ENCODE data around the gene CD151. TPM values are rescaled to one million over a fixed set of nuclear protein-coding genes. Genes with fewer than 3 reads are reported as not detected.

Gene CD151
- total and polyA plus RNA-seq, 8 donors = 163 to 351 (median 261) TPM

GRCh38 chr11:863023-863909 lies 30.5 kb downstream of the CD151 start:
- no peak for ATAC-seq
- no peak overlapping the region for H3K4me3 ChIP-seq
- H3K4me1 ChIP-seq = peaks cover 0 to 4% (median 0%) of the 10 kb centered on the region in 3 donors
- WGBS, 2 donors = 78 to 86% methylated on average over 24 of the region's 24 CpGs
- intact Hi-C loops (cut with DNase I) = no loop called here
- DNase-seq = no peak
- H3K36me3 ChIP-seq = peaks cover 0 to 5% (median 0%) of the 10 kb centered on the region in 3 donors
- no peak overlapping the region for H3K27ac ChIP-seq
- TF ChIP-seq CTCF (IDR thresholded peaks at IDR 0.05) = no peak
- FAIRE-seq = no peak
- no peaks in the 10 kb centered on the region for H3K27me3 ChIP-seq
- H3K9me3 ChIP-seq = no peaks in the 10 kb centered on the region

DNA sequence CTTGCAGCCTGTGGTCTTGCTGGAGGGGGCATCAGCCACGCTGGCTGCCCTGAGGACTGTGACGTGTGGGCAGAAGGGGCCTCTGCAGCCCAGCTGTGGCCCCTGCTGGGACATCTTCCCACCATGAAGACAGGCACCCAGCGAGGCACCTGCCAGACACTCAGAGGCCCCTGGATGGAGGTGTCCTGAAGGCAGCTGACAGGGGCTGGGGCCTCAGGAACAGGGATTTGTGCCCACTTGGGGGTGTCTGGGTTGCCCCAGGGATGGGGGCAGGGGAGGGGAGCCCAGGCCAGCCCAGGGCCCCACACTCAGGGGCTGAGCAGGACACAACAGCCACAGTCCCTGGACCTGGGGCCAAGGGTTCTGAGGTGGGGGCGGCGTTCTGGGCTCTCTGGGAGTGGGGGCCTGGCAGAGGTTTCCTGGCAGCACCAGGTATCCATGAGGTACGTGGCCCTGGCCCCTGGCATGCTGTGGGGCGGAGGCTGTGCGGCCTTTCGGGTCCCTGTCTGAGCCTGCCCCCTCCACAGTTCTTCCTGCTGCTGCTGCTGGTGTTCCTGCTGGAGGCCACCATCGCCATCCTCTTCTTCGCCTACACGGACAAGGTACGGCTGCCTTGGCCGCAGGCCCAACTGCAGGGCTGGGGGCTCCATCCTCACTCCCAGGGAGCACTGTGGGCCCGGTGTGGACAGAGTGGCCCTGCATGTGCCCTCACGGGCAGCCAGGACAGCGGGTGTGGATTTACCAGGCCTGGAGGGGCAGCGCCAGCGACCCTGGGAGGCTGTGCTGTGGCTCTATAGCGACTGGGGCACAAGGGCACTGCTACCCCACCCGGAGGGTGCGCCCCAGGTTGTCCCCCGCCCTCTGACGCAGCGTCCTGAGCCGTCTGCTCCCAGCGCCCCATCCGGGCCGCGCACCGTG lies 31.4 kb downstream of the CD151 start:
- TF ChIP-seq CTCF (IDR thresholded peaks at IDR 0.05) = no peak
- H3K4me3 ChIP-seq = no peak overlapping the region
- H3K27ac ChIP-seq = no peak overlapping the region
- peaks cover 0 to 5% (median 0%) of the 10 kb centered on the region in 3 donors for H3K36me3 ChIP-seq
- ATAC-seq = no peak
- H3K4me1 ChIP-seq = peaks cover 0 to 4% (median 0%) of the 10 kb centered on the region in 3 donors
- no peaks in the 10 kb centered on the region for H3K9me3 ChIP-seq
- H3K27me3 ChIP-seq = no peaks in the 10 kb centered on the region
- no peak for FAIRE-seq
- WGBS, 2 donors = 92 to 93% methylated on average over 27 to 31 of the region's 31 CpGs
- intact Hi-C loops (cut with DNase I) = no loop called here
- no peak for DNase-seq

GRCh38 chr11:864898-865297 lies 32.1 kb downstream of the CD151 start:
- Histone ChIP-seq H3K9me3 (no peaks in the 10 kb centered on the region), H3K27me3 (no peaks in the 10 kb centered on the region), H3K4me1 (no peaks in the 10 kb centered on the region), H3K27ac (no peak overlapping the region), H3K36me3 (peaks cover 0 to 5% (median 0%) of the 10 kb centered on the region in 3 donors), H3K4me3 (no peak overlapping the region)
- 88 to 90% methylated on average over 9 to 10 of the region's 11 CpGs for WGBS, 2 donors
- TF ChIP-seq CTCF (IDR thresholded peaks at IDR 0.05) = no peak
- intact Hi-C loops (cut with DNase I) = no loop called here
- ATAC-seq = no peak
- no peak for DNase-seq
- no peak for FAIRE-seq

DNA sequence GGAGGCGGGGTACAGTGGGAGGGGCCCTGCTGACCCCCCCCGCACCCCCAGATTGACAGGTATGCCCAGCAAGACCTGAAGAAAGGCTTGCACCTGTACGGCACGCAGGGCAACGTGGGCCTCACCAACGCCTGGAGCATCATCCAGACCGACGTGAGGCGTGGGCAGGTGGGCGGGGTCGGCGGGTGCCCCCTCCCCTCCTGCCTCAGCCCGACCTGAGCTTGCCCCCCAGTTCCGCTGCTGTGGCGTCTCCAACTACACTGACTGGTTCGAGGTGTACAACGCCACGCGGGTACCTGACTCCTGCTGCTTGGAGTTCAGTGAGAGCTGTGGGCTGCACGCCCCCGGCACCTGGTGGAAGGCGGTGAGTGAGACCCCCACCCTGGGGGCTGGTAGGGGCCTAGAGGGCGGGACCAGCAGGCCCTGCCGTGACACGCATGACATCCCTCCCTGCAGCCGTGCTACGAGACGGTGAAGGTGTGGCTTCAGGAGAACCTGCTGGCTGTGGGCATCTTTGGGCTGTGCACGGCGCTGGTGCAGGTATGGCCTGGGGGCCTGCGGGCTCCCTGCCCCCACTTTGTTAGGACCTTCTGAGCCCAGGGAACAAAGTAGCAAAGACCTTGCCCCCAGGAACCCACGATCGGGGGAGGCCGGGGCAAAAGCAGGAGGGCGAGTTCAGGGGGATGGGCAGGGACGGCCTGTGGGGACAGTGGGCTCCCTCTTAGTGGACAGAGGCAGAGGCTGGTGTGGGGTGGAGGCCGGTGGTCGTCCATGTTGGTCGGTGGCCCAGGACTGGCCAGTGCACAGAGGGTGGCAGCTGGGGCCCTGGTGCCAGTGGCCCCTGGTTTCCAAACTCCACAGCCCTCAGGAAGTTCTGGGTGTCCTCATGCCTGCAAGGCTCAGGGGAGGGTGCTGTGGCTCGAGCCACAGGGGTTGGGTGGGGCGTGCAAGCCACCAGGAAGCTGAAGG lies 33.0 kb downstream of the CD151 start:
- Histone ChIP-seq H3K36me3 (peaks cover 0 to 5% (median 0%) of the 10 kb centered on the region in 3 donors), H3K4me1 (no peaks in the 10 kb centered on the region), H3K27me3 (no peaks in the 10 kb centered on the region), H3K9me3 (no peaks in the 10 kb centered on the region), H3K4me3 (no peak overlapping the region), H3K27ac (no peak overlapping the region)
- FAIRE-seq = no peak
- ATAC-seq = no peak
- DNase-seq = no peak
- intact Hi-C loops (cut with DNase I) = no loop called here
- no peak for TF ChIP-seq CTCF (IDR thresholded peaks at IDR 0.05)
- 85 to 87% methylated on average over 33 to 41 of the region's 41 CpGs for WGBS, 2 donors
